ENCODE measurements around the gene GALNT2. TPM values are rescaled to one million over a fixed set of nuclear protein-coding genes. Genes with fewer than 3 reads are reported as not detected.

The GALNT2 gene
- total and polyA plus RNA-seq, 2 experiments from 2014 or later = 17.8 to 48.3 TPM

- no peak overlapping the region for H3K4me2 ChIP-seq
- H3K27ac ChIP-seq (ENCODE audit: low read depth) = no peak overlapping the region
- H3K79me2 ChIP-seq (replicated peaks; ENCODE audit: insufficient read depth) = peaks cover 97% of the 10 kb centered on the region
- H4K20me1 ChIP-seq (replicated peaks; ENCODE audit: insufficient read depth) = peaks cover 30% of the 10 kb centered on the region
- Mint-ChIP-seq H3K9me3 (peaks cover 4% of the 10 kb centered on the region; the same call in 1 of the 3 replicates), H3K4me1 (peaks cover 40% of the 10 kb centered on the region), H3K27me3 (ENCODE audit: insufficient read depth, low read depth, poor library complexity) (peaks cover 2% of the 10 kb centered on the region), H3K27ac (no peak overlapping the region), H3K4me3 (no peak overlapping the region), H3K36me3 (ENCODE audit: low read depth) (peaks cover 8% of the 10 kb centered on the region)
- ATAC-seq = no peak
- DNase-seq (ENCODE audit: low spot score) = no peak
- no peaks in the 10 kb centered on the region for H3K36me3 ChIP-seq (ENCODE audit: insufficient read depth)
- no peak overlapping the region for H3K4me3 ChIP-seq
- H3F3A ChIP-seq (replicated peaks; ENCODE audit: low read depth) = no peaks in the 10 kb centered on the region
- no peak overlapping the region for H2AFZ ChIP-seq
- H3K9me2 ChIP-seq (ENCODE audit: insufficient read depth) = no peaks in the 10 kb centered on the region
- peaks cover 11% of the 10 kb centered on the region; the same call in 1 of the 2 replicates for H3K4me1 ChIP-seq (ENCODE audit: insufficient read depth)
- no peak for TF ChIP-seq ZNF114 (CRISPR knock-in tag; IDR thresholded peaks at IDR 0.05)
- no peak for TF ChIP-seq STAT1 (IDR thresholded peaks at IDR 0.05; ENCODE audit: unreplicated experiment)
- no peak for TF ChIP-seq NANOG (IDR thresholded peaks at IDR 0.05; ENCODE audit: borderline replicate concordance)
- TF ChIP-seq EZH2 (IDR thresholded peaks at IDR 0.05; ENCODE audit: low read depth, unreplicated experiment) = no peak
- no peak for TF ChIP-seq EZH2phosphoT487 (IDR thresholded peaks at IDR 0.05; ENCODE audit: unreplicated experiment)
- no peak for TF ChIP-seq POLR2AphosphoS5 (IDR thresholded peaks at IDR 0.05; ENCODE audit: low read depth)
- no peak for TF ChIP-seq CREB1 (CRISPR knock-in tag; IDR thresholded peaks at IDR 0.05; ENCODE audit: low read depth)
- TF ChIP-seq ZNF462 (CRISPR knock-in tag; IDR thresholded peaks at IDR 0.05) = no peak
- no peak for TF ChIP-seq ZNF331 (CRISPR knock-in tag; IDR thresholded peaks at IDR 0.05; ENCODE audit: low read depth)
- no peak for TF ChIP-seq ETS1 (IDR thresholded peaks at IDR 0.05)
- TF ChIP-seq REST (IDR thresholded peaks at IDR 0.05; ENCODE audit: unreplicated experiment) = no peak
- no peak for TF ChIP-seq CTCF (conservative IDR thresholded peaks at IDR 0.05; ENCODE audit: low read depth in 2 of 2)
- no peak for TF ChIP-seq JUNB (IDR thresholded peaks at IDR 0.05; ENCODE audit: unreplicated experiment)
- no peaks in the 10 kb centered on the region for H3K27me3 ChIP-seq (ENCODE audit: insufficient read depth)
Observed at GRCh38 chr1:230077011-230077410, 10.0 kb downstream of the GALNT2 start.

All from GM23338 (cell line).